H9 (cell line): ENCODE data around the gene TMEM81. TPM values are rescaled to one million over a fixed set of nuclear protein-coding genes. Genes with fewer than 3 reads are reported as not detected.

Experiments
- DNase-seq: peaks from one replicate; pipeline ENCODE4 v3.0.0-alpha.2; 2017
- H2AFZ ChIP-seq: one replicate; pipeline ENCODE4 v1.6.1; 2013; ENCODE audit warnings: mild to moderate bottlenecking, low read length, control low read depth, moderate library complexity
- H2AK5ac ChIP-seq: 2 replicates; pipeline ENCODE4 v1.6.1; 2013; ENCODE audit warnings: low read length, control low read depth, mixed read lengths; ENCODE audit not compliant: insufficient read length
- H2BK120ac ChIP-seq: one replicate; pipeline ENCODE4 v1.6.1; 2013; ENCODE audit warnings: low read depth, mild to moderate bottlenecking, low read length, control low read depth, inconsistent platforms; ENCODE audit not compliant: poor library complexity, severe bottlenecking
- H2BK12ac ChIP-seq: 2 replicates; pipeline ENCODE4 v1.6.1; 2013; ENCODE audit warnings: low read length, control low read depth, mixed read lengths, low read depth; ENCODE audit not compliant: insufficient read length
- H2BK15ac ChIP-seq: 2 replicates; pipeline ENCODE4 v1.6.1; 2013; ENCODE audit warnings: low read depth, low read length, control low read depth
- H2BK20ac ChIP-seq: one replicate; pipeline ENCODE4 v1.6.1; 2013; ENCODE audit warnings: low read depth, mild to moderate bottlenecking, low read length, control low read depth, inconsistent platforms; ENCODE audit not compliant: poor library complexity, severe bottlenecking
- H2BK5ac ChIP-seq: 2 replicates; pipeline ENCODE4 v1.6.1; 2013; ENCODE audit warnings: low read length, control low read depth, mixed read lengths; ENCODE audit not compliant: insufficient read length
- H3K14ac ChIP-seq: 2 replicates; pipeline ENCODE4 v1.6.1; 2013; ENCODE audit warnings: low read length, control low read depth; ENCODE audit not compliant: insufficient read depth
- H3K18ac ChIP-seq: 2 replicates; pipeline ENCODE4 v1.6.1; 2013; ENCODE audit warnings: low read depth, mild to moderate bottlenecking, mixed read lengths, low read length, control low read depth; ENCODE audit not compliant: insufficient read length
- H3K23ac ChIP-seq: 2 replicates; pipeline ENCODE4 v1.6.1; 2013; ENCODE audit warnings: low read length, control low read depth, mixed read lengths, low read depth; ENCODE audit not compliant: insufficient read length
- H3K23me2 ChIP-seq: 2 replicates; pipeline ENCODE4 v1.6.1; 2013; ENCODE audit warnings: low read depth, mild to moderate bottlenecking, mixed read lengths, low read length, control low read depth; ENCODE audit not compliant: insufficient read length, poor library complexity, severe bottlenecking
- H3K27ac ChIP-seq: 2 replicates; pipeline ENCODE4 v1.5.1; 2013; ENCODE audit warnings: low read length, control low read depth, mixed read lengths, low read depth; ENCODE audit not compliant: insufficient read length
- H3K27me3 ChIP-seq: 2 replicates; pipeline ENCODE4 v1.6.1; 2013; ENCODE audit warnings: low read length, control low read depth, inconsistent platforms; ENCODE audit not compliant: insufficient read depth
- H3K4ac ChIP-seq: 2 replicates; pipeline ENCODE4 v1.6.1; 2013; ENCODE audit warnings: low read depth, mild to moderate bottlenecking, control low read depth, inconsistent platforms, low read length, moderate library complexity
- H3K4me1 ChIP-seq: 2 replicates; pipeline ENCODE4 v1.6.1; 2013; ENCODE audit warnings: low read length, control low read depth, inconsistent platforms; ENCODE audit not compliant: insufficient read depth
- H3K4me2 ChIP-seq: 2 replicates; pipeline ENCODE4 v1.6.1; 2013; ENCODE audit warnings: low read length, control low read depth, mixed read lengths; ENCODE audit not compliant: insufficient read length, insufficient read depth
- H3K56ac ChIP-seq: 2 replicates; pipeline ENCODE4 v1.6.1; 2013; ENCODE audit warnings: low read depth, mild to moderate bottlenecking, mixed read lengths, low read length, control low read depth; ENCODE audit not compliant: insufficient read length
- H3K79me1 ChIP-seq: 2 replicates; pipeline ENCODE4 v1.6.1; 2013; ENCODE audit warnings: low read depth, mild to moderate bottlenecking, moderate library complexity, low read length, control low read depth, inconsistent platforms; ENCODE audit not compliant: insufficient read depth, poor library complexity, severe bottlenecking
- H3K79me2 ChIP-seq: 2 replicates; pipeline ENCODE4 v1.6.1; 2013; ENCODE audit warnings: low read length, control low read depth, inconsistent platforms; ENCODE audit not compliant: insufficient read depth
- H3K9ac ChIP-seq: 2 replicates; pipeline ENCODE4 v1.6.1; 2013; ENCODE audit warnings: low read length, control low read depth, mixed read lengths; ENCODE audit not compliant: insufficient read length; ENCODE audit errors: extremely low read depth
- H3K9me3 ChIP-seq: one replicate; pipeline ENCODE4 v1.6.1; 2013; ENCODE audit warnings: low read depth, low read length, inconsistent platforms; ENCODE audit not compliant: control insufficient read depth
- H3T11ph ChIP-seq: one replicate; pipeline ENCODE4 v1.6.1; 2013; ENCODE audit warnings: mild to moderate bottlenecking, low read length, control low read depth, inconsistent platforms
- H4K20me1 ChIP-seq: one replicate; pipeline ENCODE4 v1.6.1; 2013; ENCODE audit not compliant: control insufficient read depth, insufficient read length, insufficient read depth
- H4K5ac ChIP-seq: 2 replicates; pipeline ENCODE4 v1.6.1; 2013; ENCODE audit warnings: low read depth, mild to moderate bottlenecking, mixed read lengths, low read length, control low read depth; ENCODE audit not compliant: insufficient read length
- H4K8ac ChIP-seq: replicated peaks from 2 replicates; pipeline ENCODE4 v1.6.1; 2013; ENCODE audit warnings: low read length, control low read depth, mixed read lengths, low read depth; ENCODE audit not compliant: insufficient read length
- H4K91ac ChIP-seq: 2 replicates; pipeline ENCODE4 v1.6.1; 2013; ENCODE audit warnings: low read depth, mild to moderate bottlenecking, moderate library complexity, mixed read lengths, low read length, control low read depth; ENCODE audit not compliant: insufficient read length
- H3K27ac Mint-ChIP-seq, 3 experiments: 2 replicates in 2 of 3; 3 replicates in 1 of 3; pipeline ENCODE4 v1.8.0; 2020 to 2021; ENCODE audit warnings: mixed read lengths in 3 of 3, mild to moderate bottlenecking in 1 of 3, moderate library complexity in 1 of 3
- H3K27me3 Mint-ChIP-seq: 2 replicates; pipeline ENCODE4 v1.8.0; 2021; ENCODE audit warnings: low read depth, mild to moderate bottlenecking, moderate library complexity, mixed read lengths
- H3K36me3 Mint-ChIP-seq, 3 experiments: 2 replicates in 2 of 3; 3 replicates in 1 of 3; pipeline ENCODE4 v1.8.0; 2020 to 2021; ENCODE audit warnings: low read depth in 3 of 3, mixed read lengths in 3 of 3; ENCODE audit not compliant: insufficient read depth in 1 of 3
- H3K4me1 Mint-ChIP-seq, 2 experiments: 2 replicates each; pipeline ENCODE4 v1.8.0; 2020; ENCODE audit warnings: mixed read lengths in 2 of 2
- H3K4me3 Mint-ChIP-seq, 2 experiments: 2 replicates in 1 of 2; 3 replicates in 1 of 2; pipeline ENCODE4 v1.8.0; 2020 to 2021; ENCODE audit warnings: mild to moderate bottlenecking in 2 of 2, mixed read lengths in 2 of 2, moderate library complexity in 1 of 2
- H3K9me3 Mint-ChIP-seq, 2 experiments: 2 replicates in 1 of 2; 3 replicates in 1 of 2; pipeline ENCODE4 v1.8.0; 2020; ENCODE audit warnings: mild to moderate bottlenecking in 2 of 2, mixed read lengths in 2 of 2, moderate library complexity in 1 of 2
- CTCF ChIP-seq: fragments of 200-600 bp; sonication (generic); conservative IDR thresholded peaks from 3 replicates; pipeline ENCODE4 v1.8.0; 2021; ENCODE audit warnings: antibody characterized with exemption, mild to moderate bottlenecking
- whole genome bisulfite sequencing: extraction: QIAGEN DNeasy Blood & Tissue Kit; methylation state at CpG from one replicate; pipeline ENCODE4 v1.1.7; 2013; ENCODE audit warnings: missing lambda C conversion rate, low lambda C conversion rate, mixed read lengths; ENCODE audit not compliant: insufficient read length; ENCODE audit errors: extremely low coverage; 5-methylcytosine and 5-hydroxymethylcytosine counted together
- total RNA-seq: library from RNA; stranded (reverse); gene quantifications from 2 replicates; pipeline ENCODE4 v1.2.1, GENCODE V29; 2021

The TMEM81 gene
- total RNA-seq, 1 experiment from 2014 or later: 3.0 TPM

DNA sequence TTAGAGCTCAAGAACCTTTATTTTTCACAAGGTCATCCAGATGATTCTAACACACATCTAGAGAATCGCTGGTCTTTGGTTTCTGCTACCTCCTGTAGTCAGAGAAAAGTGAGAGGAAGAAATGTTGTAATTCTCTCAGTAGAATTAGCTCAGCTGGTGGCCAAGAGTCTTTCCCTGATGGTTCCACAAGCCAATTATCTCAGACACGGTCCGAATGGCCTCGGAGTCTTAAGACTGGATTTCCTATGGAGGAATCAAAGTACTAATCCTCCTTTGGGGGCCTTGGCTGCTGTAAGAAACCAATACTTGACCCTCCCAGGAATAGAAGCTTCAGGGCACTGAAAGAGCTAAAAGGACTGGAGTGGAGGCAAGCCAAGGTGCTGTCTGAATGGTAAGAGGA, 1.8 kb downstream of the TMEM81 start:
- Histone ChIP-seq H4K8ac (no peak overlapping the region), H3K56ac (no peak overlapping the region), H3T11ph (no peak overlapping the region), H3K18ac (no peak overlapping the region), H3K23ac (no peak overlapping the region), H3K4ac (no peak overlapping the region), H2BK120ac (no peak overlapping the region), H4K20me1 (no peaks in the 10 kb centered on the region), H3K79me2 (no peaks in the 10 kb centered on the region), H2AFZ (no peak overlapping the region), H2AK5ac (no peak overlapping the region), H2BK5ac (no peak overlapping the region), H2BK20ac (no peak overlapping the region), H4K5ac (no peak overlapping the region), H3K9me3 (no peaks in the 10 kb centered on the region), H2BK12ac (no peak overlapping the region), H3K27me3 (no peaks in the 10 kb centered on the region), H3K9ac (no peak overlapping the region), H2BK15ac (no peak overlapping the region), H3K79me1 (no peaks in the 10 kb centered on the region), H3K4me2 (no peak overlapping the region), H3K4me1 (no peaks in the 10 kb centered on the region), H3K23me2 (no peaks in the 10 kb centered on the region), H4K91ac (no peak overlapping the region), H3K14ac (no peak overlapping the region), H3K27ac (no peak overlapping the region)
- H3K4me1 Mint-ChIP-seq: no peaks in the 10 kb centered on the region
- TF ChIP-seq CTCF: no peak
- WGBS: no CpG with 5 or more reads among the region's 4 CpGs
- H3K27ac Mint-ChIP-seq: no peak overlapping the region
- H3K27me3 Mint-ChIP-seq: no peaks in the 10 kb centered on the region
- H3K36me3 Mint-ChIP-seq: peaks cover 0 to 32% (median 16%) of the 10 kb centered on the region in 3 experiments; a peak in 6 of 7 replicates
- no peak for DNase-seq
- H3K9me3 Mint-ChIP-seq: no peaks in the 10 kb centered on the region
- no peak overlapping the region for H3K4me3 Mint-ChIP-seq
